Right cardiac atrium (tissue), 5 donors: Measurements from ENCODE around the gene SCYGR4. TPM values are rescaled to one million over a fixed set of nuclear protein-coding genes. Genes with fewer than 3 reads are reported as not detected.
A peak's percentile ranks its signal among the peaks of the same experiment; 100 is the strongest.
"Not testable (repeated sequence)": the region's sequence is repeated elsewhere in the genome, so short reads cannot be mapped to it uniquely, and the experiment has no call there.

ENCODE experiments used
- ATAC-seq, 2 donors: fragments of 200-7000 bp; cut with Tn5 transposase; one replicate each; pipeline versions ENCODE4 v1.8.0 to v1.9.1; 2020; ENCODE audit warnings: moderate library complexity in 2 of 2, mild to moderate bottlenecking in 1 of 2
- DNase-seq, 3 donors: peaks; one replicate each; pipeline ENCODE4 v3.0.0-alpha.2; 2020
- H3K27ac ChIP-seq: one replicate; pipeline ENCODE4 v1.5.1; 2013; ENCODE audit warnings: mild to moderate bottlenecking, low read length, control low read depth, moderate library complexity
- H3K27me3 ChIP-seq: one replicate; pipeline ENCODE4 v1.6.1; 2013; ENCODE audit not compliant: control insufficient read depth, insufficient read depth
- H3K4me1 ChIP-seq: one replicate; pipeline ENCODE4 v1.6.1; 2013; ENCODE audit warnings: low read length; ENCODE audit not compliant: control insufficient read depth, insufficient read depth
- H3K4me3 ChIP-seq: one replicate; pipeline ENCODE4 v1.5.1; 2013; ENCODE audit warnings: low read length, control low read depth
- H3K9me3 ChIP-seq: one replicate; pipeline ENCODE4 v1.6.1; 2013; ENCODE audit warnings: low read length; ENCODE audit not compliant: control insufficient read depth
- WGBS: extraction: QIAGEN DNeasy Blood & Tissue Kit; methylation state at CpG from one replicate; pipeline ENCODE4 v1.1.7; 2013; 5-methylcytosine and 5-hydroxymethylcytosine counted together
- intact Hi-C, 4 donors: fragments of 100-400 bp; cut with DNase I; formaldehyde crosslinking; loops; one replicate each; pipeline versions ENCODE4 v1.11.0 to v1.14.0; 2022 to 2023
- polyA plus RNA-seq: library from polyadenylated mRNA; stranded (reverse); fragments of 200-250 nt; gene quantifications from one replicate; pipeline ENCODE4 v1.2.3, GENCODE V29; 2013
- total RNA-seq, 4 donors: library from RNA; stranded (reverse); fragmentation: NEBNext Ultra II Directional; extraction: Animal tissue kit (Norgen Biotek cat#: 25700); gene quantifications; one replicate each; pipeline ENCODE4 v1.2.1, GENCODE V29; 2021
- donor health status: healthy with polysubstance abuse.
- donor health status: DM: no; HTN: yes; CAD: no.
- donor health status: DM: no; HTN: no; CAD: no.
- donor health status: DM: no; HTN: yes; CAD: no; lungs with severe emphysema.
- donor health status: DM: yes; HTN: yes; CAD: no.

Gene SCYGR4
- total and polyA plus RNA-seq, 5 donors, result not detected

- intact Hi-C loops, result no loop called here
- H3K4me1 ChIP-seq, result no peaks in the 10 kb centered on the region
- DNase-seq (no peak), ATAC-seq (no peak)
- H3K27me3 ChIP-seq, result no peaks in the 10 kb centered on the region
- H3K9me3 ChIP-seq, result no peaks in the 10 kb centered on the region
- H3K27ac ChIP-seq, result no peak overlapping the region
- no peak overlapping the region for H3K4me3 ChIP-seq
Observed at GRCh38 chr2:227597036-227597435, 20.3 kb upstream of the SCYGR4 start.

DNA sequence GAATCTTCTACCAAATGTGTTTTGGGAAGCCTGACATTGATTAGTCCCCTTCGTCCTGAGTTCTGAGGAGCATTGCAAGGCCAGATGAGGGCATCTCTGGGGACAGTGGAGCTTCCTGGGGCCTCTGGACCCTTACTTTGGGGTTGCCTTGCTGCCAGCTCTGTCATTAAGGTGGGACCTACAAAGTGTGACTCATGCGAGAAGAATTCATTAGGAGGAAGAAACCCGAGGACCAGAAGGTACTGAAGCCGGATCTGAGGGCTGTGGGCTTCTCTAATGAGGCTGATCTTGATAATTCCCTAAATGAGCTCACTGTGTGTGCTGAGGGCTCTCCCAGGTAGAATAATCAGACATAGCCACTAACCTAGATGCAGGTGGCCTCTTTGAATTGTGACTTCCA lies 19.3 kb upstream of the SCYGR4 start:
- DNase-seq, result no peak
- no peaks in the 10 kb centered on the region for H3K27me3 ChIP-seq
- ATAC-seq, result no peak
- no peak overlapping the region for H3K4me3 ChIP-seq
- 70% methylated on average over 4 of the region's 4 CpGs for WGBS
- no peaks in the 10 kb centered on the region for H3K4me1 ChIP-seq
- H3K9me3 ChIP-seq, result no peaks in the 10 kb centered on the region
- intact Hi-C loops, result no loop called here
- H3K27ac ChIP-seq, result no peak overlapping the region

GRCh38 chr2:227598835-227599503 lies 18.3 kb upstream of the SCYGR4 start, which contains the start of gene SCYGR2:
TSS of gene SCYGR2 (plus strand) at chr2:227598893. CDS start at chr2:227598893, 0 bp downstream.
- 80% methylated on average over 16 of the region's 16 CpGs for WGBS
- not testable (repeated sequence) for DNase-seq

DNA sequence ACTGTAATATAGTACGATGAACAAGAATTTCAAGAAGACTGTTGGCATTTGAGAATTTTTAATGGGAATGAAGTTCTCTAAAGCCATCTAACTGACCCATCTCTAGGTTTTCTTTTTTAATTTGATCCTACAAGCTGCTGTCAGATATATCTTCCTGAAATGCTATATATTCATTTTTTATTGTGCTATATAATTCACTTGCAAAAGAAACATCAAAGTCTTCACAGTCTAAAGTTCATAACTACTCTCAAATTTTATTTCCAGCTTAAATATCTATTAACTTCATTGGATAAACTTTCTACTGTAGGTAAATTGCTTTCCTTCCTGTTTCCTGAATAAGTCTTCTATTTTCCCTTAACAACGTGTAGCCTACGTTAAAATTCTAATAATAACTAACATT lies 14.9 kb upstream of the SCYGR4 start:
- Histone ChIP-seq H3K4me1 (no peaks in the 10 kb centered on the region), H3K9me3 (no peaks in the 10 kb centered on the region), H3K27ac (no peak overlapping the region), H3K4me3 (no peak overlapping the region), H3K27me3 (no peaks in the 10 kb centered on the region)
- 68% methylated on average over 3 of the region's 3 CpGs for WGBS
- DNase-seq (no peak), ATAC-seq (no peak)
- intact Hi-C loops, result no loop called here

More at GRCh38 chr2:227598835-227599503, 18.3 kb upstream of the SCYGR4 start, which contains the start of gene SCYGR2:
- H3K4me1 ChIP-seq, H3K27ac ChIP-seq, H3K27me3 ChIP-seq, intact Hi-C loops, ATAC-seq, H3K4me3 ChIP-seq, H3K9me3 ChIP-seq: not testable (repeated sequence)

DNA sequence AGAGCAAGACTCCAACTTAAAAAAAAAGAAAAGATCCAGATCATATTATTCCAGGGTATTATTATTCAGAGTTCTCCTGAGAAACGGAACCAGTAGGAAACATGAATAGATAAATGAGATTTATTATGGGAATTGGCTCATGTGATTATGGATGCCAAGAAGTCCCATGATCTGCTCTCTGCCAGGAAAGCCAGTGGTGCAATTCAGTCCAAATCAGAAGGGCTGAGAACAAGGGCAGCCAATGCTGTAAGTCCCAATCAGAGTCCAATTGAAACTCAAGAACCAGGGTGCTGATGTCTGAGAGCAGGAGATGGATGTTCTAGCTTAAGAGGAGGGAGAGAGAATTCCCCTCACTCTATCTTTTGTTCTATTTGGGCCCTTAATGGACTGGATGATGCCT lies 10.8 kb upstream of the SCYGR4 start:
- DNase-seq (no peak), ATAC-seq (peak in 1 of 2 donors; percentile 40)
- Histone ChIP-seq H3K9me3 (no peaks in the 10 kb centered on the region), H3K4me1 (no peaks in the 10 kb centered on the region), H3K27me3 (no peaks in the 10 kb centered on the region), H3K27ac (no peak overlapping the region), H3K4me3 (no peak overlapping the region)
- intact Hi-C loops, result no loop called here
- WGBS, result 59% methylated on average over 1 of the region's 1 CpG

DNA sequence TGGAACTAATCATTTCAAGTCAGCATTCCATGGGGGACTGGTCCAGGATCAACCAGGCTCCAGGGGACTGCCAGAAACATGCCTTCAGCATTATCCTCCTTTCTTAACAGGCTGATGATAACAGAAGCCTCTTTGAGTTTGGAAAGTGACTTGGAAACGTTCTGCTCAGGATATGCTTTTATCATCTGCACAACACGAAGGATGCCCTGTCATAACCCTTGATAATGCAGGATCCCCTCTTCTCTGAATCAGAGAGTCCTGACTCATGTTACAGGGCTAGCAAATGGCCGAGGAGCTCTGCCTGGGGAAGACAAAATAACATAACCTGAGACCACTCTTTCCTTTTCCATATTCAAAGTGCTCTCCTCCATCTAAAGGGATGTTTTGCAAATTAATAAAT lies 9.4 kb upstream of the SCYGR4 start:
- intact Hi-C loops, result no loop called here
- no peak for ATAC-seq
- no peaks in the 10 kb centered on the region for H3K9me3 ChIP-seq

GRCh38 chr2:227608561-227609338 lies 8.5 kb upstream of the SCYGR4 start:
- intact Hi-C loops, result no loop called here
- no peak for DNase-seq
- no peak overlapping the region for H3K4me3 ChIP-seq
- peak in 1 of 2 donors; percentile 26 for ATAC-seq
- WGBS, result 72% methylated on average over 16 of the region's 16 CpGs
- H3K4me1 ChIP-seq, result no peaks in the 10 kb centered on the region
- no peaks in the 10 kb centered on the region for H3K9me3 ChIP-seq
- H3K27ac ChIP-seq, result no peak overlapping the region
- H3K27me3 ChIP-seq, result no peaks in the 10 kb centered on the region

More for the DNA sequence above, 9.4 kb upstream of the SCYGR4 start:
- H3K27me3 ChIP-seq, result no peaks in the 10 kb centered on the region
- H3K27ac ChIP-seq, result no peak overlapping the region
- WGBS, result 21% methylated on average over 3 of the region's 3 CpGs
- DNase-seq, result no peak
- no peaks in the 10 kb centered on the region for H3K4me1 ChIP-seq
- H3K4me3 ChIP-seq, result no peak overlapping the region

GRCh38 chr2:227610123-227610522 lies 7.2 kb upstream of the SCYGR4 start:
- WGBS, result 88% methylated on average over 2 of the region's 2 CpGs
- H3K27ac ChIP-seq, result no peak overlapping the region
- no peaks in the 10 kb centered on the region for H3K9me3 ChIP-seq
- DNase-seq, result no peak
- ATAC-seq, result no peak
- intact Hi-C loops, result no loop called here
- H3K4me1 ChIP-seq, result no peaks in the 10 kb centered on the region
- H3K27me3 ChIP-seq, result no peaks in the 10 kb centered on the region
- H3K4me3 ChIP-seq, result no peak overlapping the region

DNA sequence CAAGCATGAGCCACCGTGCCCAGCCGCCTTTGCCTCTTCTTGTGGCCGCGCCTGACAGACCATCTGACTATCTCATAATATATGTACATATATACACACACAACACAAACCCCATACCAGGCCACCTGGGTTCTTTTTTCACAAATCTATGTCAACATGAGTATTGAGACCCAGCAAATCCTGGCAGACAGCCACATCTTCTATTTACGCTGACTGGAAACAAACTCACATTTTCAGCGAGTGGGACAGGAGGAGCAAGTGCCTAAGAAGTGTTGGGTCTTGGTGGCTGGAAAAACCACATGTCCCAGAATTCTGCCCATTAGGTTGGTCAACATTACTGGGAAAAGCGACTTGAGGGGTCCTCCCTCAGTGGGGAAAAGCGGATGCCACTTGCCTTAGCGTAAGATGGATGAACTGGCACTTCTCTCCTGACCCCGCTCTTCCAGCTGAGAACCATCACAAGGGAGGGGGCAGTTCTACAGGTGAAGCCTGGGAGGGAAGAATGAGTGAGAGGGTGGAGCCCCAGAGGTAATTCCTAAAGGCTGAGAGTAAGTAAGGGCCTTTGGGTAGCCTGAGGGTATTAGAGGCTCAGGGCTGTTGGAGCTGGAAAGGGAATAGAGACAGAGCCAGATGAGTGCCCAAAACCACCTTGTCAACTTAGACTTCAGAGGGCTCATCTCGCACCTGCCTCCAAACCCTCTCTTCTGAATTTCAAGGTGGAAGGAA lies 4.6 kb upstream of the SCYGR4 start:
- 84% methylated on average over 11 of the region's 11 CpGs for WGBS
- intact Hi-C loops, result no loop called here
- no peaks in the 10 kb centered on the region for H3K27me3 ChIP-seq
- ATAC-seq (no peak), DNase-seq (no peak)
- no peaks in the 10 kb centered on the region for H3K4me1 ChIP-seq
- no peak overlapping the region for H3K4me3 ChIP-seq
- no peaks in the 10 kb centered on the region for H3K9me3 ChIP-seq
- H3K27ac ChIP-seq, result no peak overlapping the region

DNA sequence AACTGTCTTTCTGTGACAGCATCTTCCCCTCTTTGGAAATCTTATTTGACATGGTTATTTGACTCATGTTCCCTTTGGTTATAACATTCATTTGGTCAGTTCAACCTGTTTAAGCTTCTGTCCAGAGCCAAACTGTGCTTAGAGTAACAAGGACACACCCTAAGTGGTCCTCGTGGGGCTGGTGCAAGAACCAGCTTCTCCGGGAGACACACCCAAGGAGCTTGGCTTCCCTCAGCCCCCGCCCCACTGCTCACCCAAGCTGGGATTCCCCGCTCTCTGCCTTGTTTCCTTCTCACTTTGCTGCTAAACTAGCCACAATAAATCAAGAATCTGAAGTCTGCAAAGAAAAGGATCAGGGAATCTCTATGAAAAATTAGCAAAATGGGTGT lies 4.0 kb upstream of the SCYGR4 start:
- intact Hi-C loops, result no loop called here

DNA sequence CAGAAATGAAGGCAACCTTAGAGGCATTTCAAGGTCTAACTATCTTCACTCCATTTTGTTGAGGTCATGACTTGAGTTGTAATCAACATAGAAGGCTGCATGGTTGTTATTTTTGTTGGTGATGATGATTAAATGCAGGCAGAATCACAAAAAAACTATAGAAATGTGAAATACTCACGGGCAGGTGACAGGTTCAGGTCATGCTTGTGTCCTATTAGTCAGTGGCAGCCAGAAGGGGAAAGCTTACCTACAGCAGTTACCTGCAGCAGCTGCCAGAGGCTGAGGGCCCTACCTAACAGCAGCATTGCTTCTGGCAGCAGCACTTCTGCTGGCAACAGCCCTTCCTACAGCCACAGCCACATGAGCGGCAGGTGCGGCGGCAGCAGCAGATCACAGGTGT lies 3.1 kb upstream of the SCYGR4 start:
- no peak for ATAC-seq
- no peak overlapping the region for H3K4me3 ChIP-seq
- intact Hi-C loops, result no loop called here
- no peaks in the 10 kb centered on the region for H3K9me3 ChIP-seq
- no peaks in the 10 kb centered on the region for H3K27me3 ChIP-seq
- DNase-seq, result no peak
- WGBS, result 93% methylated on average over 4 of the region's 4 CpGs
- no peak overlapping the region for H3K27ac ChIP-seq
- H3K4me1 ChIP-seq, result no peaks in the 10 kb centered on the region

More for the DNA sequence above, 4.0 kb upstream of the SCYGR4 start:
- H3K27ac ChIP-seq, result no peak overlapping the region
- no peak overlapping the region for H3K4me3 ChIP-seq
- no peak for ATAC-seq
- DNase-seq, result no peak
- WGBS, result 73% methylated on average over 4 of the region's 4 CpGs
- no peaks in the 10 kb centered on the region for H3K4me1 ChIP-seq
- H3K9me3 ChIP-seq, result no peaks in the 10 kb centered on the region
- no peaks in the 10 kb centered on the region for H3K27me3 ChIP-seq
